NK-92 (cell line): ENCODE measurements around the gene EEF1AKMT3.
A peak's percentile ranks its signal among the peaks of the same experiment; 100 is the strongest.

Experiments used
- DNase-seq: peaks from one replicate; lab custom pipeline; 2025; ENCODE audit not compliant: unreplicated experiment; lab: John Stamatoyannopoulos, UW

EEF1AKMT3 gene

GRCh38 chr12:57750561-57751431, 21.6 kb upstream of the EEF1AKMT3 start:
- no peak for DNase-seq

GRCh38 chr12:57751432-57751787, 21.0 kb upstream of the EEF1AKMT3 start:
- no peak for DNase-seq

GRCh38 chr12:57751788-57752667, 20.4 kb upstream of the EEF1AKMT3 start, which contains the start of gene CDK4:
Gene CDK4 (minus strand): TSS chr12:57752310. CDS start chr12:57751717, 593 bp downstream.
- peak; percentile 97 for DNase-seq

- DNase-seq, result no peak
Observed at GRCh38 chr12:57752668-57753000, 19.8 kb upstream of the EEF1AKMT3 start.

- no peak for DNase-seq
Observed at GRCh38 chr12:57753756-57754337, 18.6 kb upstream of the EEF1AKMT3 start.

GRCh38 chr12:57754411-57755193, 17.8 kb upstream of the EEF1AKMT3 start, which contains the start of gene MARCHF9:
Gene MARCHF9 (plus strand): TSS chr12:57755103. CDS start chr12:57755529, 426 bp downstream.
- DNase-seq, result peak; percentile 27

GRCh38 chr12:57755194-57755453, 17.3 kb upstream of the EEF1AKMT3 start:
- DNase-seq, result no peak

- no peak for DNase-seq
Observed at GRCh38 chr12:57755454-57756372, 16.7 kb upstream of the EEF1AKMT3 start.

GRCh38 chr12:57756406-57757341, 15.7 kb upstream of the EEF1AKMT3 start:
- no peak for DNase-seq

- DNase-seq, result no peak
Observed at GRCh38 chr12:57757771-57758170, 14.6 kb upstream of the EEF1AKMT3 start.

GRCh38 chr12:57758552-57759359, 13.7 kb upstream of the EEF1AKMT3 start:
- DNase-seq, result no peak

- DNase-seq, result no peak
Observed at GRCh38 chr12:57759360-57759980, 12.9 kb upstream of the EEF1AKMT3 start.

- no peak for DNase-seq
Observed at GRCh38 chr12:57760347-57760982, 11.9 kb upstream of the EEF1AKMT3 start.

GRCh38 chr12:57761391-57761998, 10.9 kb upstream of the EEF1AKMT3 start:
- no peak for DNase-seq

- DNase-seq, result no peak
Observed at GRCh38 chr12:57762463-57762862, 10.0 kb upstream of the EEF1AKMT3 start.

GRCh38 chr12:57763881-57764661, 8.3 kb upstream of the EEF1AKMT3 start:
- no peak for DNase-seq
